A549 (cell line): ENCODE results near the gene LBR. TPM values are rescaled to one million over a fixed set of nuclear protein-coding genes. Genes with fewer than 3 reads are reported as not detected.

Source experiments
- ATAC-seq, 2 experiments: fragments of 200-7000 bp in 1 of 2; fragments of >200 bp in 1 of 2; cut with Nextera tagmentation in 1 of 2; cut with Tn5 transposase in 1 of 2; 3 replicates each; pipeline versions ENCODE4 v1.8.0 to v1.9.1; 2018 to 2020; ENCODE audit warnings: mild to moderate bottlenecking in 1 of 2, moderate library complexity in 1 of 2
- CTCF ChIA-PET: fragments of 300-600 bp; sonication (Branson Sonifier 250); formaldehyde crosslinking; extraction: SDS; loops from one replicate; lab custom pipeline; 2021; ENCODE audit warnings: antibody characterized with exemption, inconsistent platforms; lab: Yijun Ruan, JAX
- POLR2A ChIA-PET: fragments of 350-600 bp; formaldehyde crosslinking; extraction: SDS; loops from one replicate; lab custom pipeline; 2021; ENCODE audit warnings: antibody characterized with exemption, inconsistent platforms; lab: Yijun Ruan, JAX
- DNase-seq, 2 experiments: peaks; one replicate each; pipeline versions ENCODE4 v3.0.0 to v3.0.0-alpha.2; 2011 to 2016; ENCODE audit warnings: low read depth in 1 of 2, low spot score in 1 of 2
- FAIRE-seq: peaks from 2 replicates; lab custom pipeline; 2011; peaks lifted over from hg19 to GRCh38; lab: Jason Lieb, UNC
- H3K27ac ChIP-seq, 2 experiments: fragments of >200 bp; sonication (Bioruptor Twin); formaldehyde crosslinking; 3 replicates each; pipeline ENCODE4 v1.5.1; 2016 to 2017
- H3K4me1 ChIP-seq: fragments of >200 bp; sonication (Bioruptor Twin); formaldehyde crosslinking; 3 replicates; pipeline ENCODE4 v1.6.1; 2016
- H3K4me2 ChIP-seq: fragments of >200 bp; sonication (Bioruptor Twin); formaldehyde crosslinking; 3 replicates; pipeline ENCODE4 v1.6.1; 2016
- H3K4me3 ChIP-seq: fragments of >200 bp; sonication (Bioruptor Twin); formaldehyde crosslinking; 3 replicates; pipeline ENCODE4 v1.5.1; 2016
- H3K9me3 ChIP-seq: fragments of >200 bp; sonication (Bioruptor Twin); formaldehyde crosslinking; 3 replicates; pipeline ENCODE4 v1.6.1; 2016
- BHLHE40 ChIP-seq: IDR thresholded peaks from 2 replicates; pipeline ENCODE4 v1.6.1; 2012; ENCODE audit warnings: low read depth, low read length, inconsistent platforms
- CHD2 ChIP-seq: fragments of 150-350 bp; IDR thresholded peaks from 2 replicates; pipeline ENCODE4 v1.6.1; 2014; ENCODE audit warnings: low read length; ENCODE audit not compliant: partially characterized antibody
- CTCF ChIP-seq: fragments of >200 bp; sonication (Bioruptor Twin); formaldehyde crosslinking; IDR thresholded peaks from 3 replicates; pipeline ENCODE4 v1.5.1; 2016
- EHMT2 ChIP-seq: fragments of 200-600 bp; sonication (generic); IDR thresholded peaks from 2 replicates; pipeline ENCODE4 v1.6.1; 2016; ENCODE audit warnings: antibody characterized with exemption, low read depth, mild to moderate bottlenecking, moderate library complexity
- EP300 ChIP-seq, 2 experiments: fragments of >200 bp; sonication (Bioruptor Twin); formaldehyde crosslinking; IDR thresholded peaks; 2 replicates in 1 of 2; 3 replicates in 1 of 2; pipeline ENCODE4 v1.6.1; 2016 to 2017
- FOSB ChIP-seq: fragments of 250-450 bp; sonication (Bioruptor Pico); IDR thresholded peaks from 2 replicates; pipeline ENCODE4 v1.5.0; 2020; ENCODE audit warnings: mild to moderate bottlenecking, moderate library complexity
- FOSL2 ChIP-seq, 2 experiments: fragments of 450-650 bp in 1 of 2; fragments of >200 bp in 1 of 2; sonication (Bioruptor Twin) in 1 of 2; formaldehyde crosslinking; IDR thresholded peaks; 2 replicates each; pipeline versions ENCODE4 v1.5.0 to v1.6.1; 2016 to 2020; ENCODE audit warnings: mild to moderate bottlenecking in 1 of 2, moderate library complexity in 1 of 2
- GATA3 ChIP-seq: IDR thresholded peaks from 2 replicates; pipeline ENCODE4 v1.6.1; 2012; ENCODE audit warnings: borderline replicate concordance
- HEYL ChIP-seq: fragments of 250-450 bp; sonication (Bioruptor Pico); IDR thresholded peaks from 2 replicates; pipeline ENCODE4 v1.8.0; 2021; ENCODE audit warnings: mild to moderate bottlenecking, moderate library complexity
- HOXA7 ChIP-seq: fragments of 250-450 bp; sonication (Bioruptor Pico); IDR thresholded peaks from 2 replicates; pipeline ENCODE4 v1.5.0; 2020; ENCODE audit warnings: mild to moderate bottlenecking, moderate library complexity
- HOXB13 ChIP-seq: fragments of 250-450 bp; sonication (Bioruptor Pico); IDR thresholded peaks from 2 replicates; pipeline ENCODE4 v1.5.0; 2020; ENCODE audit warnings: low read depth, mild to moderate bottlenecking, moderate library complexity
- JUNB ChIP-seq: fragments of >200 bp; sonication (Bioruptor Twin); formaldehyde crosslinking; IDR thresholded peaks from 2 replicates; pipeline ENCODE4 v1.6.1; 2016
- KDM5A ChIP-seq: fragments of 200-600 bp; sonication (generic); IDR thresholded peaks from 2 replicates; pipeline ENCODE4 v1.6.1; 2016; ENCODE audit warnings: antibody characterized with exemption, mild to moderate bottlenecking
- MAFK ChIP-seq: fragments of 450-650 bp; IDR thresholded peaks from 2 replicates; pipeline ENCODE4 v1.6.1; 2014; ENCODE audit not compliant: partially characterized antibody
- MAZ ChIP-seq: fragments of 150-350 bp; IDR thresholded peaks from 2 replicates; pipeline ENCODE4 v1.6.1; 2014; ENCODE audit warnings: antibody characterized with exemption, low read depth, low read length, borderline replicate concordance
- MYC ChIP-seq: IDR thresholded peaks from 2 replicates; pipeline ENCODE4 v1.6.1; 2012; ENCODE audit warnings: mild to moderate bottlenecking, inconsistent platforms, low read length, improper control_type of control experiment, borderline replicate concordance
- PHF8 ChIP-seq: fragments of 200-600 bp; sonication (generic); IDR thresholded peaks from 2 replicates; pipeline ENCODE4 v1.6.1; 2016; ENCODE audit warnings: low read depth, mild to moderate bottlenecking, antibody characterized with exemption, moderate library complexity, borderline replicate concordance
- POLR2AphosphoS2 ChIP-seq: conservative IDR thresholded peaks from 2 replicates; pipeline ENCODE4 v1.6.1; 2012; ENCODE audit warnings: low read length, improper control_type of control experiment, inconsistent platforms
- RAD21 ChIP-seq, 2 experiments: fragments of >200 bp in 1 of 2; sonication (Bioruptor Twin) in 1 of 2; formaldehyde crosslinking in 1 of 2; IDR thresholded peaks in 1 of 2; conservative IDR thresholded peaks in 1 of 2; 2 replicates in 1 of 2; 3 replicates in 1 of 2; pipeline ENCODE4 v1.6.1; 2012 to 2018; ENCODE audit warnings: inconsistent platforms in 1 of 2
- RCOR1 ChIP-seq: fragments of 150-350 bp; IDR thresholded peaks from 2 replicates; pipeline ENCODE4 v1.6.1; 2014; ENCODE audit warnings: antibody characterized with exemption, low read length, low read depth
- RFX5 ChIP-seq: fragments of 450-650 bp; IDR thresholded peaks from 2 replicates; pipeline ENCODE4 v1.7.1; 2014; ENCODE audit warnings: antibody characterized with exemption, mild to moderate bottlenecking, moderate library complexity
- RNF2 ChIP-seq: fragments of 200-600 bp; sonication (generic); IDR thresholded peaks from 2 replicates; pipeline ENCODE4 v1.6.1; 2016; ENCODE audit warnings: low read depth, mild to moderate bottlenecking, antibody characterized with exemption, moderate library complexity, borderline replicate concordance
- SMC3 ChIP-seq: fragments of >200 bp; sonication (Bioruptor Twin); formaldehyde crosslinking; IDR thresholded peaks from 3 replicates; pipeline ENCODE4 v1.6.1; 2018; ENCODE audit warnings: inconsistent platforms
- TP53 ChIP-seq: fragments of 250-450 bp; sonication (Bioruptor Pico); IDR thresholded peaks from 2 replicates; pipeline ENCODE4 v1.5.0; 2021; ENCODE audit warnings: mild to moderate bottlenecking, moderate library complexity
- ZFP36 ChIP-seq: fragments of 450-650 bp; IDR thresholded peaks from 2 replicates; pipeline ENCODE4 v1.6.1; 2014; ENCODE audit warnings: borderline replicate concordance; ENCODE audit not compliant: partially characterized antibody
- ZNF302 ChIP-seq: fragments of 250-450 bp; sonication (Bioruptor Pico); IDR thresholded peaks from 2 replicates; pipeline ENCODE4 v1.9.0; 2021; ENCODE audit warnings: inconsistent platforms, mild to moderate bottlenecking, moderate library complexity
- ZSCAN20 ChIP-seq: fragments of 250-450 bp; sonication (Bioruptor Pico); IDR thresholded peaks from 2 replicates; pipeline ENCODE4 v1.8.0; 2022; ENCODE audit warnings: mild to moderate bottlenecking, moderate library complexity
- WGBS: methylation state at CpG from one replicate; pipeline ENCODE4 v1.1.6; 2017; ENCODE audit errors: missing lambda C conversion rate; 5-methylcytosine and 5-hydroxymethylcytosine counted together
- polyA plus RNA-seq, 4 experiments: library from polyadenylated mRNA; depleted of rRNA in 3 of 4; stranded (reverse); fragments of >200 nt; fragmentation: RNase III in 1 of 4; extraction: RNeasy Plus Mini Kit Qiagen cat#74134 plus additional on column Dnase treatment in 1 of 4; gene quantifications; 2 replicates in 3 of 4; 3 replicates in 1 of 4; pipeline ENCODE4 v1.2.3, GENCODE V29; 2011 to 2017
- TF ChIP-seq, protein P1 (sequence below): IDR thresholded peaks from 2 replicates; pipeline ENCODE4 v1.6.1; 2012
- TF ChIP-seq, protein P2 (sequence below): fragments of 250-450 bp; sonication (Bioruptor Pico); IDR thresholded peaks from 2 replicates; pipeline ENCODE4 v1.5.0; 2020; ENCODE audit warnings: low read depth, mild to moderate bottlenecking, moderate library complexity
- TF ChIP-seq, protein P3 (sequence below): IDR thresholded peaks from 2 replicates; pipeline ENCODE4 v1.6.1; 2012; ENCODE audit warnings: low read depth, borderline replicate concordance

The LBR gene
- polyA plus RNA-seq, 2 of the 4 experiments (the other 2 are of a cell fraction): 40.8 to 68.7 TPM

DNA sequence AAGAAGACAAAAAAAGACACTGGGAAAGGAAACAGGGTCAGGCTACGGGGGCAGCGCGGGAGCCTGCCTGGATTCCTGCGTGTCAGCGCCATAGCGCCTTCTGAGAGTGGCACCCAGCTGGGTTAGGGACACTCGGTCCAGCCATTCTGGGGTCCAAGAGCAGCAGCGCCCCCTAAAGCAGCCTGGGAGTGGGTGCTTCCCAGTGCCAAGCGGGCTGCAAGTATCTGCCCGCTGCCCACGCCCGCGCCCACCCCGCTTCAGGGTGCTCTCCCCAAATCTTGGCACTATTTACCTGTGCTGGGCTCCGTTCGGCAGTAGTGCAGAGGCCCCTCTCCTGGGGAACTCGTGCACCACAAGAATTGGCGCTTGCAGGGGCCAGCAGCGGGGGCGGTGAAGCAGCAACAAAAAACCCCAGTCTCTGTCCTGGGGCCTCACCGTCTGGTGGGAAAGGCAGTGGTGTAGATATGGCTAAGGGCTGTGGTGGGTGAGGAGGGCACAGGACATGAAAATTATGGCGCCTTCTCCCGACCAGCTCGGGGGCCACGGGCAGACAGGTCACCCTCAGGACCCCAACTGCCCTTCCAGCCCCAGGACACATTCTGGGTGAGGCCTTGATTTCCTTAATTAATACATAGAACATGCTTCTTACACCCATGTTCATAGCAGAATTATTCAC is 24.1 kb upstream of the LBR start:
- peaks cover 40% of the 10 kb centered on the region for H3K4me1 ChIP-seq
- H3K27ac ChIP-seq: peak overlapping the region in 1 of 2 experiments; percentile 84; a peak in 2 of 6 replicates
- no peaks in the 10 kb centered on the region for H3K9me3 ChIP-seq
- ChIA-PET POLR2A (no interaction called here), CTCF (interaction anchor here (1.0 kb wide), 1 partner anchor 21 kb away, joined by 3 read pairs; no protein-coding TSS in a partner anchor)
- FAIRE-seq (no peak), ATAC-seq (no peak), DNase-seq (no peak)
- 94% methylated on average over 24 of the region's 25 CpGs for WGBS
- TF ChIP-seq TP53 (CRISPR knock-in tag) (no peak), HOXB13 (CRISPR knock-in tag) (no peak), POLR2AphosphoS2 (no peak), RAD21 (conservative IDR thresholded peaks at IDR 0.05 in 1 of 2, IDR thresholded peaks at IDR 0.05 in 1 of 2) (no peak), BHLHE40 (no peak), ZNF302 (no peak), RFX5 (no peak), GATA3 (no peak), PHF8 (no peak), RCOR1 (no peak), EP300 (IDR thresholded peaks at IDR 0.05) (no peak), HOXA7 (no peak), JUNB (no peak)
- TF ChIP-seq, protein P1, sequence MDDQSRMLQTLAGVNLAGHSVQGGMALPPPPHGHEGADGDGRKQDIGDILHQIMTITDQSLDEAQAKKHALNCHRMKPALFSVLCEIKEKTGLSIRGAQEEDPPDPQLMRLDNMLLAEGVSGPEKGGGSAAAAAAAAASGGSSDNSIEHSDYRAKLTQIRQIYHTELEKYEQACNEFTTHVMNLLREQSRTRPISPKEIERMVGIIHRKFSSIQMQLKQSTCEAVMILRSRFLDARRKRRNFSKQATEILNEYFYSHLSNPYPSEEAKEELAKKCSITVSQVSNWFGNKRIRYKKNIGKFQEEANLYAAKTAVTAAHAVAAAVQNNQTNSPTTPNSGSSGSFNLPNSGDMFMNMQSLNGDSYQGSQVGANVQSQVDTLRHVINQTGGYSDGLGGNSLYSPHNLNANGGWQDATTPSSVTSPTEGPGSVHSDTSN: no peak
- TF ChIP-seq, protein P2, sequence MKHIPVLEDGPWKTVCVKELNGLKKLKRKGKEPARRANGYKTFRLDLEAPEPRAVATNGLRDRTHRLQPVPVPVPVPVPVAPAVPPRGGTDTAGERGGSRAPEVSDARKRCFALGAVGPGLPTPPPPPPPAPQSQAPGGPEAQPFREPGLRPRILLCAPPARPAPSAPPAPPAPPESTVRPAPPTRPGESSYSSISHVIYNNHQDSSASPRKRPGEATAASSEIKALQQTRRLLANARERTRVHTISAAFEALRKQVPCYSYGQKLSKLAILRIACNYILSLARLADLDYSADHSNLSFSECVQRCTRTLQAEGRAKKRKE (CRISPR knock-in tag): no peak
- TF ChIP-seq, protein P3, sequence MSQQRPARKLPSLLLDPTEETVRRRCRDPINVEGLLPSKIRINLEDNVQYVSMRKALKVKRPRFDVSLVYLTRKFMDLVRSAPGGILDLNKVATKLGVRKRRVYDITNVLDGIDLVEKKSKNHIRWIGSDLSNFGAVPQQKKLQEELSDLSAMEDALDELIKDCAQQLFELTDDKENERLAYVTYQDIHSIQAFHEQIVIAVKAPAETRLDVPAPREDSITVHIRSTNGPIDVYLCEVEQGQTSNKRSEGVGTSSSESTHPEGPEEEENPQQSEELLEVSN: no peak
- no peak overlapping the region for H3K4me2 ChIP-seq
- H3K4me3 ChIP-seq: no peak overlapping the region

DNA sequence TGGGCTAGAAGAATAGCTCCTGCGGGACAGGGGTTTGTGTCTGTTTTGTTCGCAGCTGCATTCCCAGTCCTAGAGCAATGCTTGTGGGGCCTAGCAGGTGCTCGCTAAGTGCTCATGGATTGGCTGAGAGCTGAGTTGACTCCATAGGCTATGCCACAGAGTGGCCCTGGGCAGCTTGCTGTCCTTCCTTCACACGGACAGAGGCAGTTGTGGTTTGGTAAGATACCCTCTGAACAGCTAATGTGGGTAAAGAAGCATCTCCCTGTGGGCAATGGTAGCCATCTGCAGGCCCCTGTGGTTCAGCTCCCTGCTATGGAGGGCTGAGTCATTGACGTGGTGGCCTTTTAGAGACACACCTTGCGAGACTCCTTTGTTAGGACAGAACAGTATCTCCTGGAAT is 23.5 kb upstream of the LBR start:
- no peak overlapping the region for H3K4me2 ChIP-seq
- ATAC-seq (no peak), FAIRE-seq (no peak), DNase-seq (no peak)
- TF ChIP-seq MYC (no peak), MAFK (no peak), SMC3 (no peak), KDM5A (no peak), RNF2 (no peak), ZFP36 (no peak), CTCF (no peak), HEYL (CRISPR knock-in tag) (no peak), CHD2 (no peak), ZSCAN20 (CRISPR knock-in tag) (no peak), HOXB13 (CRISPR knock-in tag) (no peak), ZNF302 (no peak), EHMT2 (no peak), FOSL2 (IDR thresholded peaks at IDR 0.05) (no peak), FOSL2 (CRISPR knock-in tag; IDR thresholded peaks at IDR 0.05) (no peak), FOSB (CRISPR knock-in tag) (no peak), MAZ (no peak), RAD21 (conservative IDR thresholded peaks at IDR 0.05 in 1 of 2, IDR thresholded peaks at IDR 0.05 in 1 of 2) (no peak)
- TF ChIP-seq, protein P3: no peak
- peak overlapping the region; percentile 1 to 84; a peak in 4 of 6 replicates for H3K27ac ChIP-seq
- CTCF ChIA-PET: interaction anchor here (1.0 to 2.8 kb wide), 2 partner anchors 22 to 132 kb away, joined by 3 to 6 read pairs; no protein-coding TSS in a partner anchor
- H3K4me1 ChIP-seq: peaks cover 40% of the 10 kb centered on the region
- POLR2A ChIA-PET: no interaction called here
- no peak overlapping the region for H3K4me3 ChIP-seq
- WGBS: 79% methylated on average over 6 of the region's 6 CpGs
- no peaks in the 10 kb centered on the region for H3K9me3 ChIP-seq
